H9 (cell line): ENCODE results near the gene ERICH2. TPM values are rescaled to one million over a fixed set of nuclear protein-coding genes. Genes with fewer than 3 reads are reported as not detected.
A peak's percentile ranks its signal among the peaks of the same experiment; 100 is the strongest.

ENCODE experiments used
- DNase-seq: peaks from one replicate; pipeline ENCODE4 v3.0.0-alpha.2; 2017
- H2AFZ ChIP-seq: one replicate; pipeline ENCODE4 v1.6.1; 2013; ENCODE audit warnings: mild to moderate bottlenecking, low read length, control low read depth, moderate library complexity
- H2AK5ac ChIP-seq: 2 replicates; pipeline ENCODE4 v1.6.1; 2013; ENCODE audit warnings: low read length, control low read depth, mixed read lengths; ENCODE audit not compliant: insufficient read length
- H2BK120ac ChIP-seq: one replicate; pipeline ENCODE4 v1.6.1; 2013; ENCODE audit warnings: low read depth, mild to moderate bottlenecking, low read length, control low read depth, inconsistent platforms; ENCODE audit not compliant: poor library complexity, severe bottlenecking
- H2BK12ac ChIP-seq: 2 replicates; pipeline ENCODE4 v1.6.1; 2013; ENCODE audit warnings: low read length, control low read depth, mixed read lengths, low read depth; ENCODE audit not compliant: insufficient read length
- H2BK15ac ChIP-seq: 2 replicates; pipeline ENCODE4 v1.6.1; 2013; ENCODE audit warnings: low read depth, low read length, control low read depth
- H2BK20ac ChIP-seq: one replicate; pipeline ENCODE4 v1.6.1; 2013; ENCODE audit warnings: low read depth, mild to moderate bottlenecking, low read length, control low read depth, inconsistent platforms; ENCODE audit not compliant: poor library complexity, severe bottlenecking
- H2BK5ac ChIP-seq: 2 replicates; pipeline ENCODE4 v1.6.1; 2013; ENCODE audit warnings: low read length, control low read depth, mixed read lengths; ENCODE audit not compliant: insufficient read length
- H3K14ac ChIP-seq: 2 replicates; pipeline ENCODE4 v1.6.1; 2013; ENCODE audit warnings: low read length, control low read depth; ENCODE audit not compliant: insufficient read depth
- H3K18ac ChIP-seq: 2 replicates; pipeline ENCODE4 v1.6.1; 2013; ENCODE audit warnings: low read depth, mild to moderate bottlenecking, mixed read lengths, low read length, control low read depth; ENCODE audit not compliant: insufficient read length
- H3K23ac ChIP-seq: 2 replicates; pipeline ENCODE4 v1.6.1; 2013; ENCODE audit warnings: low read length, control low read depth, mixed read lengths, low read depth; ENCODE audit not compliant: insufficient read length
- H3K23me2 ChIP-seq: 2 replicates; pipeline ENCODE4 v1.6.1; 2013; ENCODE audit warnings: low read depth, mild to moderate bottlenecking, mixed read lengths, low read length, control low read depth; ENCODE audit not compliant: insufficient read length, poor library complexity, severe bottlenecking
- H3K27ac ChIP-seq: 2 replicates; pipeline ENCODE4 v1.5.1; 2013; ENCODE audit warnings: low read length, control low read depth, mixed read lengths, low read depth; ENCODE audit not compliant: insufficient read length
- H3K27me3 ChIP-seq: 2 replicates; pipeline ENCODE4 v1.6.1; 2013; ENCODE audit warnings: low read length, control low read depth, inconsistent platforms; ENCODE audit not compliant: insufficient read depth
- H3K4ac ChIP-seq: 2 replicates; pipeline ENCODE4 v1.6.1; 2013; ENCODE audit warnings: low read depth, mild to moderate bottlenecking, control low read depth, inconsistent platforms, low read length, moderate library complexity
- H3K4me1 ChIP-seq: 2 replicates; pipeline ENCODE4 v1.6.1; 2013; ENCODE audit warnings: low read length, control low read depth, inconsistent platforms; ENCODE audit not compliant: insufficient read depth
- H3K4me2 ChIP-seq: 2 replicates; pipeline ENCODE4 v1.6.1; 2013; ENCODE audit warnings: low read length, control low read depth, mixed read lengths; ENCODE audit not compliant: insufficient read length, insufficient read depth
- H3K56ac ChIP-seq: 2 replicates; pipeline ENCODE4 v1.6.1; 2013; ENCODE audit warnings: low read depth, mild to moderate bottlenecking, mixed read lengths, low read length, control low read depth; ENCODE audit not compliant: insufficient read length
- H3K79me1 ChIP-seq: 2 replicates; pipeline ENCODE4 v1.6.1; 2013; ENCODE audit warnings: low read depth, mild to moderate bottlenecking, moderate library complexity, low read length, control low read depth, inconsistent platforms; ENCODE audit not compliant: insufficient read depth, poor library complexity, severe bottlenecking
- H3K79me2 ChIP-seq: 2 replicates; pipeline ENCODE4 v1.6.1; 2013; ENCODE audit warnings: low read length, control low read depth, inconsistent platforms; ENCODE audit not compliant: insufficient read depth
- H3K9ac ChIP-seq: 2 replicates; pipeline ENCODE4 v1.6.1; 2013; ENCODE audit warnings: low read length, control low read depth, mixed read lengths; ENCODE audit not compliant: insufficient read length; ENCODE audit errors: extremely low read depth
- H3K9me3 ChIP-seq: one replicate; pipeline ENCODE4 v1.6.1; 2013; ENCODE audit warnings: low read depth, low read length, inconsistent platforms; ENCODE audit not compliant: control insufficient read depth
- H3T11ph ChIP-seq: one replicate; pipeline ENCODE4 v1.6.1; 2013; ENCODE audit warnings: mild to moderate bottlenecking, low read length, control low read depth, inconsistent platforms
- H4K20me1 ChIP-seq: one replicate; pipeline ENCODE4 v1.6.1; 2013; ENCODE audit not compliant: control insufficient read depth, insufficient read length, insufficient read depth
- H4K5ac ChIP-seq: 2 replicates; pipeline ENCODE4 v1.6.1; 2013; ENCODE audit warnings: low read depth, mild to moderate bottlenecking, mixed read lengths, low read length, control low read depth; ENCODE audit not compliant: insufficient read length
- H4K8ac ChIP-seq: replicated peaks from 2 replicates; pipeline ENCODE4 v1.6.1; 2013; ENCODE audit warnings: low read length, control low read depth, mixed read lengths, low read depth; ENCODE audit not compliant: insufficient read length
- H4K91ac ChIP-seq: 2 replicates; pipeline ENCODE4 v1.6.1; 2013; ENCODE audit warnings: low read depth, mild to moderate bottlenecking, moderate library complexity, mixed read lengths, low read length, control low read depth; ENCODE audit not compliant: insufficient read length
- H3K27ac Mint-ChIP-seq, 3 experiments: 2 replicates in 2 of 3; 3 replicates in 1 of 3; pipeline ENCODE4 v1.8.0; 2020 to 2021; ENCODE audit warnings: mixed read lengths in 3 of 3, mild to moderate bottlenecking in 1 of 3, moderate library complexity in 1 of 3
- H3K27me3 Mint-ChIP-seq: 2 replicates; pipeline ENCODE4 v1.8.0; 2021; ENCODE audit warnings: low read depth, mild to moderate bottlenecking, moderate library complexity, mixed read lengths
- H3K36me3 Mint-ChIP-seq, 3 experiments: 2 replicates in 2 of 3; 3 replicates in 1 of 3; pipeline ENCODE4 v1.8.0; 2020 to 2021; ENCODE audit warnings: low read depth in 3 of 3, mixed read lengths in 3 of 3; ENCODE audit not compliant: insufficient read depth in 1 of 3
- H3K4me1 Mint-ChIP-seq, 2 experiments: 2 replicates each; pipeline ENCODE4 v1.8.0; 2020; ENCODE audit warnings: mixed read lengths in 2 of 2
- H3K4me3 Mint-ChIP-seq, 2 experiments: 2 replicates in 1 of 2; 3 replicates in 1 of 2; pipeline ENCODE4 v1.8.0; 2020 to 2021; ENCODE audit warnings: mild to moderate bottlenecking in 2 of 2, mixed read lengths in 2 of 2, moderate library complexity in 1 of 2
- H3K9me3 Mint-ChIP-seq, 2 experiments: 2 replicates in 1 of 2; 3 replicates in 1 of 2; pipeline ENCODE4 v1.8.0; 2020; ENCODE audit warnings: mild to moderate bottlenecking in 2 of 2, mixed read lengths in 2 of 2, moderate library complexity in 1 of 2
- CTCF ChIP-seq: fragments of 200-600 bp; sonication (generic); conservative IDR thresholded peaks from 3 replicates; pipeline ENCODE4 v1.8.0; 2021; ENCODE audit warnings: antibody characterized with exemption, mild to moderate bottlenecking
- WGBS: extraction: QIAGEN DNeasy Blood & Tissue Kit; methylation state at CpG from one replicate; pipeline ENCODE4 v1.1.7; 2013; ENCODE audit warnings: missing lambda C conversion rate, low lambda C conversion rate, mixed read lengths; ENCODE audit not compliant: insufficient read length; ENCODE audit errors: extremely low coverage; 5-methylcytosine and 5-hydroxymethylcytosine counted together
- total RNA-seq: library from RNA; stranded (reverse); gene quantifications from 2 replicates; pipeline ENCODE4 v1.2.1, GENCODE V29; 2021

The ERICH2 gene
- total RNA-seq, 1 experiment from 2014 or later: 1.2 TPM

- Mint-ChIP-seq H3K27me3 (peaks cover 3% of the 10 kb centered on the region; the same call in 1 of the 2 replicates), H3K27ac (no peak overlapping the region), H3K9me3 (no peaks in the 10 kb centered on the region; a peak in 2 of 5 replicates), H3K4me3 (no peak overlapping the region), H3K36me3 (no peaks in the 10 kb centered on the region), H3K4me1 (no peaks in the 10 kb centered on the region)
- H4K8ac ChIP-seq: no peak overlapping the region
- H3K9ac ChIP-seq: no peak overlapping the region
- H3K4me1 ChIP-seq: no peaks in the 10 kb centered on the region
- no peak overlapping the region for H2BK120ac ChIP-seq
- H2AK5ac ChIP-seq: no peak overlapping the region
- H4K5ac ChIP-seq: no peak overlapping the region
- H2BK12ac ChIP-seq: no peak overlapping the region
- no peak overlapping the region for H3K4ac ChIP-seq
- H3K27me3 ChIP-seq: no peaks in the 10 kb centered on the region
- no peak overlapping the region for H3T11ph ChIP-seq
- DNase-seq: peak; percentile 75
- no peaks in the 10 kb centered on the region for H3K79me2 ChIP-seq
- no peaks in the 10 kb centered on the region for H3K9me3 ChIP-seq
- no peak overlapping the region for H2BK5ac ChIP-seq
- H3K56ac ChIP-seq: no peak overlapping the region
- H3K23me2 ChIP-seq: no peaks in the 10 kb centered on the region
- H4K20me1 ChIP-seq: no peaks in the 10 kb centered on the region
- no peak overlapping the region for H2BK20ac ChIP-seq
- H3K23ac ChIP-seq: no peak overlapping the region
- H3K27ac ChIP-seq: no peak overlapping the region
- H3K79me1 ChIP-seq: no peaks in the 10 kb centered on the region
- H3K4me2 ChIP-seq: no peak overlapping the region
- WGBS: no CpG with 5 or more reads among the region's 10 CpGs
- TF ChIP-seq CTCF: peak; percentile 72
- no peak overlapping the region for H2BK15ac ChIP-seq
- peak overlapping the region; percentile 27 for H2AFZ ChIP-seq
- H3K14ac ChIP-seq: no peak overlapping the region
- H4K91ac ChIP-seq: no peak overlapping the region
- no peak overlapping the region for H3K18ac ChIP-seq
Measured at GRCh38 chr2:170845343-170845742, 75.2 kb downstream of the ERICH2 start.
